Endothelial cell of hepatic sinusoid (primary cell): ENCODE measurements around the gene PRUNE2.

Experiments used
- in situ Hi-C: cut with HindIII; loops from 2 replicates; pipeline ENCODE4 v1.10.0; 2017; ENCODE audit warnings: low sequenced_read_pairs

Gene PRUNE2

DNA sequence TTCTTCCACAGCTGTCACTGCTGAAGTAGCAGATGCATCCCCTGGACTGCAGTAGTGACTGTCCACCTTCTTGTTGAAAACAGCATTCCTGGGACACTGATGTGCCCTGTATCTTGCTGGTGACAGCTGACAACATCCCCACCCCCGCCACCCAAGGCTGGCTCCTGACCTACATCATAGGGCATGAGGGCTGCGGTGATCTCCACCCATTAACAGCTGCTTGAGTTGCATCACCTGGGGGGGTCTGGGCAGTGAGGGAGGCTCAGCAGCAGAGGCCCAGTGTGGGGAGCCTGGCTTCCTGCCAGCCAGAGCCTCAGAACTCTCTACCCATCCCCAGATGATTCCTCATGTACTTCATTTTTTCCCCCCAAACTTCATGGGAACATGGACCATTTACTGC is 4.1 kb downstream of the PRUNE2 start:
- in situ Hi-C loops, result no loop called here

DNA sequence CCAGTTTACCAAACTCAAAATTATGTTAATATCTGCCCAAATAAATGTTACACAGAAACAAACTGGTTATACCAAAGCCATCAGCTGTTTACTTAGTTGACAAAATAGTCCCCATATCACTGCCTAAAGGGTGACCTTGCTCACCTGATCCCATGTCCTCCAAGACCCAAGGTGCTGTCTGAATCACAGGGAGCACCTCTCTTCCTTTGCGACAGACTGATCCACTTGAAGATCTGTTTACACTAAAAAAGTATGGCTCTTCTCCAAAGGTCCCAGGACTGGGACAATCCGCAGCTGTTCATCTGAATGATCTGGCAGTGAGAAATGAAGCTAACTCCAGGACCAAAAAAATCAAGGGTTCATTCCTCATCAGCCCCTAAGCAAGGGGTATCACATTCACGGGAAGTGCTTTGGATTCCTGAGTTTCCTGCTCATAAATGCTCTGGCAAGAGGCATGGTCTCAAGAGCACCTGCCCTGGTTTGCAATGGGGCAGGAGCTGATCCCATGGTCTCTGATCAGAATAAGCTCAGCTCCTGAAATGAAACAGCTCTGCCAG is 5.0 kb downstream of the PRUNE2 start:
- in situ Hi-C loops, result no loop called here

DNA sequence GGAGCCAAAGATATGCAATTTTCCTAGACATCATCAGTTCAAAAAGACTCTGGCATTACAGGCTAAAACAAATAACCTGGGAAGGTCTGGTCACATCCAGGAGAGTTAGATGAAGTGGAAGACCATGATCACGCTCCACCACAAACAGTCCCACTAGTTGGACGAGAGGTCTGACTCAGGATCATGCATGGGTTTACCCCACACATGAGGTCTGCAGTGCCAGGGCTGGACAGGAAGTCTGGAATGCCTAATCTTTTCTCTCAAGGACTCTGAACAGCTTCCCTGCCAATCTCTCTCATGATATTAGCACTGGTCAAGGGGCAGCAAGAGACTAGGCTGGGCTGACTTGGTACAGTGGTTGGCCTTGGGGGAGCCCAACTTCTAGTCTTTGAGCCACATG is 7.1 kb downstream of the PRUNE2 start:
- in situ Hi-C loops, result no loop called here

DNA sequence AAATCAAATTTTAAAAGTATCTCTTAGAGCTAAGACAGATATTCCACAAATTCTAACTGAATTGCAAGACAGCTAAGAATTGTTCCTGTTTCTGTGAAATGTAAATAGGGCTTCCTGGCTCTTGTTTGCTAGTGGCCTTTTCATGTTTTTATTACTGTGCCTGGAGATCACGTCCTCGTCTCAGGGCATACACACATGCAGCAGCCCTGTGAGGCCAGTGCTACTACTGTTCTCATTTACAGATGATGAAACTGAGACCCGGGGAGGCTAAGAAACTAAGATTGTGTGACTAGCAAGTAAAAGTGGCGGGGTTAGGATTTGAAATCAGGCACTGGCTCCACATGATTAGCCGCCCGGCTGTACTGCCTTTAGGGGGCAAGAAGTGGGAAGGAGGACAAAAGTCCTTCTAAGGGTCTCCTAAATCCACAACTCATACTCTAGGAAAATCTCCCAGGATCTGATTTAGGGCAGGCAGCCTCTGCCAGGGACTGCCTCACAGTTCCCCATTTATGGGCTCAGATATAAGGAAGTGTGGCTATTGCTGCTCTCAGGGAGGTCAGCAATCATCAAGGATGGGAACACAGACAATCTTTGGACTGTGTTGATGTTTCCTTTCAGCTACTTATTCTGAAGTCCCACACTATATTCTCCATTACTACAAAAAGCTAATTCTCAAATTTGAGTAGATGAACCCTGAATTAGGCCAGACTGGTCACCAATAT is 7.9 kb downstream of the PRUNE2 start:
- in situ Hi-C loops, result no loop called here

DNA sequence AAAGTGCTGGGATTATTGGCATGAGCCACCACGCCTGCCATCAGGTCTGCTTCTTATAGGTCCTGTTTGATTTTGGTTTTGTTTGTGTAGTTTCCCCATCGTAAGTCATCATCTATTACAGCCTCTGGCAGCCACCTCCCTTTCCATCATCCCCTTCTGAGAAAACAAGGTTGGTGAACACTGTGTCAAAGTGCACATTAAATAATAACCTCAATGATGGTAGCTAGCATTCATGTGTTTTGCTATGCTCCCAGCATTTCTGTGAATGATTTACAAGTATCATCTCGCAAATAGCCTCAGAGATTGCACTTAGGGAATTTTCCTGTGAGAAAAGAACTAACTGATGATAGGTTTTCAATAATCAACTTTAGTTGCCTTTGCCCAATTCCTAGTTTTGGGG is 9.9 kb downstream of the PRUNE2 start:
- in situ Hi-C loops, result no loop called here

DNA sequence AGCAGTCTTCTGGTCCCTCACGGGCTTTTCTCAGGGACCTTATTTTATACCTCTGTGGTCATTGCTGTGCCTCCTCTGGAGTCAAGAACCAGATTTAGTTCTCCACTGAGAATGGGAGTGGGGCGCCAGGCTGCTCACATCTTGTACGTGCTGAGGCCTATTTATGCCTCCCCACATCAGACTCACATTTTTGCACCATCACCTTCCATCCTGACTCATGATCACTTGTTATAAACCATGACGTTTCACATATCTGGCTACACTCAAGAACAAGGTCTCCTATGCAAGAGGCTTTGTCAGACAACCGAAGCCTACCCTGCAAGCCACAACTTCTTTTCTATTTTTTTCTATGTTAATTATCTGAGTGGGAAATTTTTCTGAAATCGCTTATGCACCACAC is 10.7 kb downstream of the PRUNE2 start:
- in situ Hi-C loops, result no loop called here

DNA sequence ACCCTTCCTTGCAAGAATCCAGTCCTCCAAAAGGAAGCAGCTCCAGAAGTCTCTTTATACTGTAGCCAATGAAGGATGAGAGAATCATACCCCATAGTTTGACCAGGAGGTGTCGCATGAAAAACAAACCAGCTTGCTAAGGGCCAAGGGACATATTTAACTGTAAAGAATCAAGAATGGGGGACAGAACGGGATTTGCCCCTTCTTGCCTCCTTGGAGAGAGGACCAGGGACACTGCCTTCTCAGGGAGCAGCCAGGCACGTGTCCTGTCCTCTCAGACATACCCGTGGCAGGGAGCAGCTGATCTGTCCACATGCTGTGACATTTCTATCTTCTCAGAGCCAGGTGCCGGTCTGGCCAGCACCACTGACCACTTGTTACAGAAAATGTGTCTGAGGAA is 11.7 kb downstream of the PRUNE2 start:
- in situ Hi-C loops, result loop anchor here (5.0 kb wide), 1 partner anchor 38 kb away; no protein-coding TSS in a partner anchor

DNA sequence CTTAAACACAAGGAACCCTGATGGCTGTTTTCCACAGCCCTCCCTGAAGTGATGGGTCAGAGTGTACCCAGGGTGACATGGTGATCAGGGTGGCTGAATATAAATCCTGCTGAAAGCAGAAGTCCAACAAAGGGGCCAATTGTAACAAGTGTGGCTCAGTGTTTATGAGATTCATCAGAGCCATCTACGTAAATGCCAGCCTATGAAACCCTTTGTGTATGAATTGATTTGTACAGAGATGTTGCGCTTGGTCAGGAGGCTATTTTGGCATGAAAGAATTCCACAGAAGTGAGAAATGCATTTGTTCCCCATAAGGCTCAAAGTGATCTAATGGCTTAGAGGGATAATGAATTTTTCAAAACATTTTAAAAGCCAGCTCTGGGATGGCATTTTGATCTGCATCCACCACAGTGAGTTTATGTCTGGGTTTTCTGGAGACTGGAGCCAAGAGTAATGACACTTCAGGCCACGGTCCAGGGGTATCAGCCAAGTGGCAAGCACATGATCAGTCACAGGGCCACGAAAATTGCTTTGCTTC is 12.4 kb downstream of the PRUNE2 start:
- in situ Hi-C loops, result loop anchor here (5.0 kb wide), 1 partner anchor 39 kb away; no protein-coding TSS in a partner anchor

DNA sequence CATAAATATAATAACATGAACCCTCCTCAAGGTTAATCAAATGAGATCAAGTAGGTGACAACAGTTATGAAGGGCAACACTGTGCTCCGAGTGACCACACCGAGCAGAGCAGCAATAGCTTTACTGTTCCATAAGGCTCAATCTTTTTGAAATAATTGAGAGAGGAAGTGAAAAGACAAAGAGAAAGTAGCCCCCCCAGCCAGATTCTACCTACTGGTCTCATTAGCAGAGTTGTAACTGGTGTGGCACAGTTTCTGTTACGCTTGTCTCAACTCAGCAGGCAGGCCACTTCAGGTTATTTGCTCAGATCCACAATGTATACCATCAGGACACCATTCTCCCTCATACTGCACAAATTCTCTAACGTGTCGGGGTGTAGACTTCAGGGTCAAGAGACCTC is 14.0 kb downstream of the PRUNE2 start:
- in situ Hi-C loops, result loop anchor here (5.0 kb wide), 1 partner anchor 40 kb away; no protein-coding TSS in a partner anchor

DNA sequence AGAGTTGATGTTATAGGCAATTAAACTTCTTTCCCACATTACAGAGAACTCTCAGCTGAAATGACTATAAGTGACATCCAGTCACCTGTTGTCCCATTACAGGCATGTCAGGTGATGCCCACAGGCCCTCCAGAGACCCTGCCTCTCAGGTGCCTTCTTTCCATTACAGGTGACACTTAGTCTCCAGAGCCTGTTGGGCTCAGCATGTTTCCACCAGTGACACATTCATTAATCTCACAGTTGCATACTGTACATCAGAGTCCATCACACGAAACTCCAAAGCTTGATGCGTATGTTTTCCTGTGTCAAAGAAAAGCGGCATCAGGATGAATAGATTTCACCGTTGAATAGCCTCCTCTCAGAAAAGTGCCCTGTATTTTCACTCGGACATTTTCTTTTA is 14.6 kb downstream of the PRUNE2 start:
- in situ Hi-C loops, result loop anchor here (5.0 kb wide), 1 partner anchor 41 kb away; no protein-coding TSS in a partner anchor

DNA sequence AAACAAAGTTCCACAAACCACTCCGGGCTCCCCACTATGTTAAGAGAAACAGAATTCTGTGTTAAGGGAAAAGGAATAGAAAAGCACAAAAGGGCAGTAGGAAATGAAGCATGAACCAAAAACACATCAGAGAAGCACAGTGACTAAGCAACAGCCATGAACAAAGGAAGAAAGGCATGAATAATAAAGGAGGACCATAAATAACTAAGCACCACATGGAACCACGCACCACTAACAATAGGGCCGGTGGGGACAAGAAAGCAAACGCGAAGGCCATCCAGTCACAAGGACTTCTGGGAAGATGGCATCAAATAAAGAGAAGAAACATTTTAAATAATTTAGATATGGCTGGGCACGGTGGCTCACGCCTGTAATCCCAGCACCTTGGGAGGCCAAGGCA is 18.0 kb downstream of the PRUNE2 start:
- in situ Hi-C loops, result no loop called here

DNA sequence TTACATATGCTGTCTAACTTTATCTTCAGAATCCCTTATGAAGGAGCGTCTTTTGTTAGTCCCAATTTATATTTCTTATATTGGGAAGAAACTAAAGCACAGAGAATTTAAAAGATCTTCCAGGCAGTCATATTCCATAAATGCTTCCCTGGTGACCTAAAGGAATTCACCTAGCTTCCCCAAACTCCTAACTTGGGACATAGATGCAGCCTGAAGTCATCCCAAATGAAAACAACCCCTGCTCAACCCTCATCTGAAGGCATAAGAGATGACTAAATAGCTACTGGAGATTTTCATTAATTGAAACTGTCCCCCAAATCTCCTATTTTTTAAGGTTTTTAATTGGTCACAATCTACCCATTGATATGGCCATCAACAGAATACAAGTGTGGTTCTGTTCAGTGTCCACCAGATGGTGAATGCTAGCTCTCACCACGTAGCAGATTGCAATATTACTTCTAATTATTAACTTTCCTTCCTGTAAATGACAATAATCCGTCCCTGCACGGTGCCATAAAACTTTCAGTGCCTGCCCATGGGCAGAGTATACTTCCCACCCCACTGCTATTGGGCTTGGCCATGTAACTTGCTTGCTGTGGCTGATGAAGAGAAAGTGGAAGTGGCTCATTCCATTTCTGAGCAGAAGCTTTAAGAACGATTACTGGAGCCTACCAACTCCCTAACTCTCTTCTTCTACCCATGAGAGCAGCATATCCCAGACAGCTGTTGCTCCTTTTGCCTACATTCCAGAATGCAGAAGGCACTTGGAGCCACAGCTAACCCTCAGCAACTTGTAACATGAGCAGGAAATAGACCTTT is 18.7 kb downstream of the PRUNE2 start:
- in situ Hi-C loops, result no loop called here

DNA sequence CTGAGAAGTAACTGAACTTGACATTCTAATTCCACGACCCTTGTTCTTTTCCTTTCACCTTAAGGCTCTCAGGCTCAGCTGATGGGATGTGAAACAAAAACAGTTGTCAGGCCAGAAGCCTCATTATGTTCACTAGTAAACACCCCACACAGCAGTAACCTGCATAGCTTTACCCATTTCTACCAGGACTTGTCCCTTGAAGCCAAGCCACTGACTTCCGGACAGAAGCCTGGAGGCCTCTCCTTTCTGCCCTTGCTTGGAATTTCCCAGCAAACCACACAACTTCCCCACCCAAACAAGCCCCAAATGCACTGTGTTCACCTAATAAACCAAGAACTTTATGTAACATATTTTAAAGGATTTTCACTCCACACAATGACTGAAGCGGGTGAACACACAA is 19.6 kb downstream of the PRUNE2 start:
- in situ Hi-C loops, result no loop called here

DNA sequence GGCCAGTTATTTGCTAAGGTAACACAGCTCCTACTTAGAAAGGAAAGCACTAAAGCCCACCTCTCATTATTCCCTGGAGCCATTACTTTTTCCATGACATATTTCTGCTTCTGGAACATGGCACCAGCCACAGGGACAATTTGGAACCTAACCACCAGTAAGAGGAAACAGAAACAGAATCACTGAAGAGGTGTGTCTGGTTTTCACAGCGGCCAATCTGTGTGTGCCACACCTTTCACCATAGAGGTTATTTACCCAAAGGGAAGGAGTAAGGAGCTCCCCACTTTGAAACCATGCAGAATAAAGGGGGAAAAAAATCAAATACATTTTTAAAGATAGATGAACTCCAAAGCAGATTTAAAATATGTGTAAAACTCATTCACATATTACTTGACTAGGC is 21.1 kb downstream of the PRUNE2 start:
- in situ Hi-C loops, result no loop called here

DNA sequence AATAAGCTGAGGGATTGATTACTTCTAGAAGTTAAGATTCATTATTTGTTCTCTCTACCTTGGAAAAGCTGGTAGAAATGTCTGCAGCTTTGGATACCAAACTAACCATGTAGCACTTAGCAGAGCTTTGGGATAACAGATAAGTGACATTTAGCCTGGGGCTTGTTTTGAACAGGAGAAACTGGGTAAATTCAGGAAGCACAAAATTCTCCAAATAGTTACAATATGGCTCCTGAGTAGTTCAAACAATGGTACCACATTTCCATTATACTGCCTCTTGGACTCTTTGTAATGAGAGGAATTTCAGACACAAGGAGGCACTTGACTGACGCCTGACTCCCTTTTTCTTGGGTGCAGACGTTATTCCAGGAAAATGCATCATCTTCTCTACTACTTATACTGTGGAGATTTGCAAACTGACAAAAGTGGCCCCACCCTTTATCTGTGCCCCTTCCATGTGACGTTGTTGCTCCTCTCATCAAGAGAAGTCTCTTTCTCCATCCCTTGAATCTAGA is 22.5 kb downstream of the PRUNE2 start:
- in situ Hi-C loops, result no loop called here

DNA sequence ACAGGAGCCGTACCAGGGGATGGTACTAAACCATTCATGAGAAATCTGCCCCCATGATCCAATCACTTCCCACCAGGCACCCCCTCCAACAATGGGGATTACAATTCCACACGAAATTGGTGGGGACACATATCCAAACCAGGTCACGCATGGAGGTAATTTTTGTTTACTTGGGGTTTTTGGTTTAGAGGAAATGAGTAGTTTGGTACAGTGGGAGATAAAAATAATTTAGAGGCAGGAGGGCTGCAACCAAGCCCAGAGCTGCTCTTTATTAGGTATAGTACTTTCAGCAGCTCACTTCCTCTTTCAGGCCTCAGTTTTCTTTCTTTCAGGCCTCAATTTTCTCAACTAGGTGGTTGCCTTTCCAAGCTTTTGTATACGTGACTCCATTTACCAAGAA is 23.2 kb downstream of the PRUNE2 start:
- in situ Hi-C loops, result no loop called here

DNA sequence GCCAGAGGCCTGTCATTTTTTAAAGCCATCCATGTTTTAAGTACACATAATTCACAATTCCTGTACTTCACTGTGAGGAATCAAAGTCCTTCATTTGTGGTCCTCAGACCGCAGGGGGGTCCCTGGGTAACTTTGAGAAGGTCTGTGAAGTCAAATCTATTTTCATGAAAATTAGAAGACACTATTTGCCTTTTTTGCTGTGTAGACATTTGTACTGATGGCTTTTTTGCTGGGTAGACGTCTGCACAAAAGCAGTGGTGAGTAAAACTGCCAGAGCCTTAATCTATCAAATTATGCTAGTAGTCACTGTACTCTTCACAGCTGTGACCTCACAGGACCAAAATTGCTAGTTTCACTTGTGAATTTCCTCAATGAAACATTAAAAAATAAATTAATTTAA is 25.7 kb downstream of the PRUNE2 start:
- in situ Hi-C loops, result no loop called here

DNA sequence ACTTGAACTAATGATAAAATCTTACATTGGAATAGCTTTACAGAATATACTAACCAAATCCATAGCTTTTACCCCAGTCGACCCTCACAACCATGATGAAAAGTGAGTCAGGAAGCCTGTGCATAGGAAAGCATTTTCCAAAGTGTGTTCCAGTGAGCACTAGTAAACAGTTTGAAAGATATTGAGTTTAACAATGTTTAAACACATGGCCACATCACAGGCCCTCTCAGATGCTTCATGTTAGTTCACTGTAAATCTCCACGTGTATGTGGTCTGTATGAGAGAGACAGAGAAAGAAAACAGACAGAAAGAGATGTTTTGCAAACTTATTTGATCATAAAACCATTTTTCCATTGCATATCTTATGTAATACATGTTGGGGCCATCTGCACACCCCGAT is 27.0 kb downstream of the PRUNE2 start:
- in situ Hi-C loops, result no loop called here

DNA sequence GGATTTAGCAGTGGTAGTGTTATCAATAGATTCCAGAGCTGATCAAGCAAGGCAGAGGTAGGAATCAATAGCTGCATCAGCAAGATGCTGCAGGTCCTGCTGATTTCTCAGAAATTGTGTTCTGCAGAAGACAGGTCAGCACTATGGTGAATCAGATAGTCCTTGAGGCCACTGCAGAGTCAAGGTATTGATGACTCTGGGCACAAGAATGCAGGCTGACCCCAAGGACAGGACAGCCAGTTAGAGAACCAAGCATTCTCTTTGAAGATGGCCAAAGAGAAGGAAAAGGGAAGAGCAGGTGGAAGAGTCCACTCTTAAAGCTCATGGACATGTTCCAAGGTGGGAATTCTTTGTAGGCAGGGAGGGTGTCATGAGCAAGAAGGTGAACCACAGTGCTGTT is 28.0 kb downstream of the PRUNE2 start:
- in situ Hi-C loops, result no loop called here

DNA sequence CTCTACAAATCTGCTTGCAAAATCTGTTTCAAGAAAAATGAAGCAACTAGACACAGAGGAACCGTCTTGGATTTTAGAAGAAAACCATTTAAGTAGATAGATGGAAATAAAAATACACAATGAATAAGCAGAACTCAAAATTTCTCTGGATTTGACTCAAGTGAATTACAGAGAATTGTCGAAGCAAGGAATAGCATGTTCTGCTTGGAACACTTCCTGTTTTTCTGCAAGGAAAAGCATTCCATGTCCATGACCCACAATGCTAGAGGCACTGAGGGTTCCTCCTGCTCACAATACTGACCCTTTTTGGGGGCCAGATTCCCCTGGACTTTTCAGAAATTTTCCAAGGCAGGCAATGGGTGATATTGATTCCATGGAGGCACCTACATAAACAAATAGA is 29.8 kb downstream of the PRUNE2 start:
- in situ Hi-C loops, result no loop called here

DNA sequence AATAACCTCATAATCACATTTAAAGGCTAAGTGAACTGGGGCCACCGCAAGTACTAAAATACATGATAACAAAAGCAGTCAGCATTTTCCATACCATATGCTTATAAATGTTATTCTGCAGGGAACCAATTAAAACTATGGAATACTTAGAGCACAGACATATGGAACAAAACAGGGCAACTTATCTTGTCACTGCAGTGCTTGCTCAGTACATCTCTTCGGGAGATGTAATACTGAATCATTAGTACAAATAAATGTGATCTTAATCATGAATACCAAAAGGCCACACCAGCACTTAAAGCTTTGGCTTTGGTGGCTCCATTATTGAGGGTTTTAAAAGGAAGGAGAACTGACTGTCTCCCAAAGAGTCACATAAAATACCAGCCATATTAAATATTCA is 32.1 kb downstream of the PRUNE2 start:
- in situ Hi-C loops, result no loop called here
